Kidney (tissue), 14 donors: ENCODE measurements around the gene SLC6A1. TPM values are rescaled to one million over a fixed set of nuclear protein-coding genes. Genes with fewer than 3 reads are reported as not detected.

ENCODE experiments used
- DNase-seq, 5 donors: peaks; one replicate each; pipeline ENCODE4 v3.0.0-alpha.2; 2013 to 2020
- FAIRE-seq: peaks from 2 replicates; lab custom pipeline; 2012; peaks lifted over from hg19 to GRCh38; lab: Jason Lieb, UNC
- H3K27ac ChIP-seq, 2 donors: one replicate each; pipeline ENCODE4 v1.7.0; 2013; ENCODE audit warnings: low read depth in 2 of 2, low read length in 2 of 2, inconsistent platforms in 1 of 2
- H3K27me3 ChIP-seq: one replicate; pipeline ENCODE4 v1.7.1; 2013; ENCODE audit warnings: low read length, inconsistent platforms; ENCODE audit not compliant: control insufficient read depth, insufficient read depth
- H3K36me3 ChIP-seq, 3 donors: one replicate each; pipeline versions ENCODE4 v1.7.0 to v1.7.1; 2013; ENCODE audit warnings: low read length in 3 of 3, control low read depth in 1 of 3, inconsistent platforms in 1 of 3; ENCODE audit not compliant: insufficient read depth in 3 of 3, control insufficient read depth in 2 of 3
- H3K4me1 ChIP-seq, 3 donors: one replicate each; pipeline versions ENCODE4 v1.7.0 to v1.7.1; 2013; ENCODE audit warnings: low read length in 3 of 3, inconsistent platforms in 1 of 3, low read depth in 1 of 3; ENCODE audit not compliant: control insufficient read depth in 2 of 3, insufficient read depth in 2 of 3
- H3K4me3 ChIP-seq, 3 donors: one replicate each; pipeline versions ENCODE4 v1.7.0 to v1.8.1; 2013; ENCODE audit warnings: low read length in 3 of 3, control low read depth in 1 of 3, inconsistent platforms in 1 of 3
- H3K9ac ChIP-seq, 3 donors: one replicate each; pipeline versions ENCODE4 v1.7.0 to v1.7.1; 2013; ENCODE audit warnings: low read length in 3 of 3, control low read depth in 1 of 3, inconsistent platforms in 1 of 3
- H3K9me3 ChIP-seq, 3 donors: one replicate each; pipeline versions ENCODE4 v1.7.0 to v1.7.1; 2013; ENCODE audit warnings: low read length in 3 of 3, control low read depth in 1 of 3, inconsistent platforms in 1 of 3; ENCODE audit not compliant: control insufficient read depth in 2 of 3, insufficient read depth in 1 of 3
- CTCF ChIP-seq: IDR thresholded peaks from 3 replicates; pipeline ENCODE4 v1.5.1; 2012; ENCODE audit warnings: mild to moderate bottlenecking, moderate library complexity, borderline replicate concordance; ENCODE audit not compliant: insufficient read depth; ENCODE audit errors: extremely low read depth
- intact Hi-C: fragments of 100-400 bp; cut with DNase I; formaldehyde crosslinking; loops from one replicate; pipeline ENCODE4 v1.11.1; 2022
- polyA plus RNA-seq: library from polyadenylated mRNA; stranded (reverse); fragments of 350-450 nt; fragmentation: Illumina TruSeq; extraction: RNeasy Lipid Tissue Mini Kit (QIAGEN cat#74804); gene quantifications from one replicate; pipeline ENCODE4 v1.2.3, GENCODE V29; 2014; ENCODE audit warnings: low read depth, low replicate concordance; ENCODE audit not compliant: insufficient read depth
- total RNA-seq: library from RNA; stranded (reverse); fragmentation: NEBNext Ultra II Directional; extraction: Animal tissue kit (Norgen Biotek cat#: 25700); gene quantifications from one replicate; pipeline ENCODE4 v1.2.1, GENCODE V29; 2021
- donor health status: control.
- donor health status: control.
- donor health status: control.
- donor health status: control.
- donor health status: control.
- donor health status: DM: yes; HTN: yes; CAD: no.
- donor health status: Normal renal cell carcinoma (clear cell type).

The SLC6A1 gene
- total and polyA plus RNA-seq, 2 donors from 2014 or later, result 2.1 TPM; not detected in 1

- Histone ChIP-seq H3K4me3 (no peak overlapping the region), H3K36me3 (no peaks in the 10 kb centered on the region), H3K27me3 (peaks cover 3% of the 10 kb centered on the region), H3K27ac (no peak overlapping the region), H3K9ac (no peak overlapping the region), H3K4me1 (no peaks in the 10 kb centered on the region), H3K9me3 (no peaks in the 10 kb centered on the region)
- TF ChIP-seq CTCF, result no peak
- no peak for DNase-seq
- intact Hi-C loops, result no loop called here
- FAIRE-seq, result no peak
Measured at GRCh38 chr3:11053926-11054503, 61.5 kb downstream of the SLC6A1 start.

- intact Hi-C loops, result no loop called here
- H3K27ac ChIP-seq, result no peak overlapping the region
- H3K4me3 ChIP-seq, result no peak overlapping the region
- H3K27me3 ChIP-seq, result peaks cover 4% of the 10 kb centered on the region
- H3K9ac ChIP-seq, result no peak overlapping the region
- no peaks in the 10 kb centered on the region for H3K9me3 ChIP-seq
- DNase-seq (no peak), FAIRE-seq (no peak)
- no peaks in the 10 kb centered on the region for H3K4me1 ChIP-seq
- TF ChIP-seq CTCF, result no peak
- H3K36me3 ChIP-seq, result no peaks in the 10 kb centered on the region
Measured at GRCh38 chr3:11054739-11055438, 62.3 kb downstream of the SLC6A1 start.

- H3K36me3 ChIP-seq, result no peaks in the 10 kb centered on the region
- H3K9ac ChIP-seq, result no peak overlapping the region
- peaks cover 4% of the 10 kb centered on the region for H3K27me3 ChIP-seq
- intact Hi-C loops, result no loop called here
- H3K9me3 ChIP-seq, result no peaks in the 10 kb centered on the region
- H3K4me3 ChIP-seq, result no peak overlapping the region
- TF ChIP-seq CTCF, result no peak
- no peak overlapping the region for H3K27ac ChIP-seq
- FAIRE-seq (no peak), DNase-seq (no peak)
- peaks cover 0 to under 1% (median 0%) of the 10 kb centered on the region in 3 donors for H3K4me1 ChIP-seq
Measured at GRCh38 chr3:11055496-11055895, 62.9 kb downstream of the SLC6A1 start.
